ENCODE results near the gene SPCS3.

DNA sequence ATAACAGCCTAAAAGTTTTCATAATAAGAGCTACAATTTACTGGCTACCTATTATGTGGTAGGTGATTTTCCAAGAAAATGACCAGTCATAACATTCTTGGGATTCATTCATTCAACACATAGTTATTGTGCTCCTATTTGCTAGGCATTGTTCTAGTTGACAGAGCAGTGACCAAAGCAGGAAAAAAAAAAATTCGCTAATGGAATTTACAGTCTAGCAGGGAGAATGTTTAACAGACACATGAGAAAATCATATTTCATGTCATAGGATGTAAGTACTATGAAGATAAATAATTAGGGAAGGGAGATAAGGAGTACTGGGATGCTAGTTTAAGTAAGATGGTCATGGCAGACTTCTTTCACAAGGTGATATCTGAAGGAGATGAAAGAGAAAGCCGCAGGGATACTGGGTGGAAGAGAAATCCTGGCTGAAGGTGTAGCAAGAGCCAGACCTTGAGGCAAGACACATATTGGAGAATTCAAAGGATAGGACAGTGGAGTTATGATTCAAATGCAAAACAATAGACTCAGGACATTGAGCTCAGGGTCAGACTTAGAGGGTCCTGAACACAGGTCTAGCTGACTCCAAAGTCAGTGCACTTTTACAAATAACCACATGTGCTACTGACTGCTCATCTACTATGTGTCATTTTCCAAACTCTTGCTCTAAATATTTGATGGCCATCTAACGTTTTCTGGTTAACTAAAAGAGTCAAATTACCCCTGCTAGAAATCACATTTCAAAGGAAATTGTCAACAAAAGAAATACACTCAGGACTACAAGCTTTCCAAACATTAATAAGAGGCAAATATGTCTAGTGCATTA lies 20.4 kb downstream of the SPCS3 start:
- no peak for TF ChIP-seq POLR2A (IDR thresholded peaks at IDR 0.05)
- TF ChIP-seq, protein P1, sequence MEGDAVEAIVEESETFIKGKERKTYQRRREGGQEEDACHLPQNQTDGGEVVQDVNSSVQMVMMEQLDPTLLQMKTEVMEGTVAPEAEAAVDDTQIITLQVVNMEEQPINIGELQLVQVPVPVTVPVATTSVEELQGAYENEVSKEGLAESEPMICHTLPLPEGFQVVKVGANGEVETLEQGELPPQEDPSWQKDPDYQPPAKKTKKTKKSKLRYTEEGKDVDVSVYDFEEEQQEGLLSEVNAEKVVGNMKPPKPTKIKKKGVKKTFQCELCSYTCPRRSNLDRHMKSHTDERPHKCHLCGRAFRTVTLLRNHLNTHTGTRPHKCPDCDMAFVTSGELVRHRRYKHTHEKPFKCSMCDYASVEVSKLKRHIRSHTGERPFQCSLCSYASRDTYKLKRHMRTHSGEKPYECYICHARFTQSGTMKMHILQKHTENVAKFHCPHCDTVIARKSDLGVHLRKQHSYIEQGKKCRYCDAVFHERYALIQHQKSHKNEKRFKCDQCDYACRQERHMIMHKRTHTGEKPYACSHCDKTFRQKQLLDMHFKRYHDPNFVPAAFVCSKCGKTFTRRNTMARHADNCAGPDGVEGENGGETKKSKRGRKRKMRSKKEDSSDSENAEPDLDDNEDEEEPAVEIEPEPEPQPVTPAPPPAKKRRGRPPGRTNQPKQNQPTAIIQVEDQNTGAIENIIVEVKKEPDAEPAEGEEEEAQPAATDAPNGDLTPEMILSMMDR (IDR thresholded peaks at IDR 0.05) = no peak

Data from Peyer's patch (tissue), 4 donors.